B cell (primary cell): ENCODE measurements around the gene MAGEB4. TPM values are rescaled to one million over a fixed set of nuclear protein-coding genes. Genes with fewer than 3 reads are reported as not detected.

Source experiments
- ATAC-seq: fragments of 200-7000 bp; cut with Tn5 transposase; one replicate; pipeline ENCODE4 v1.10.0; 2021; ENCODE audit warnings: low read depth, mild to moderate bottlenecking, moderate number of reproducible peaks, moderate library complexity
- CTCF ChIA-PET: fragments of 350-600 bp; sonication (Branson Sonifier 250); formaldehyde crosslinking; loops from one replicate; lab custom pipeline; 2021; ENCODE audit warnings: antibody characterized with exemption, inconsistent platforms; lab: Charles Lee
- POLR2A ChIA-PET: fragments of 350-600 bp; sonication (Branson Sonifier 250); formaldehyde crosslinking; loops from one replicate; lab custom pipeline; 2021; ENCODE audit warnings: antibody characterized with exemption; lab: Charles Lee
- DNase-seq: peaks from one replicate; pipeline ENCODE4 v3.0.0; 2013
- H2AFZ ChIP-seq: 2 replicates; pipeline ENCODE4 v1.6.1; 2012; ENCODE audit warnings: mild to moderate bottlenecking, low read depth, low read length; ENCODE audit not compliant: insufficient read depth, poor library complexity, severe bottlenecking
- H3K27ac ChIP-seq, 2 donors: 1 replicate in 1 of 2; 2 replicates in 1 of 2; pipeline ENCODE4 v1.5.1; 2012 to 2013; ENCODE audit warnings: low read length in 2 of 2, mild to moderate bottlenecking in 2 of 2, moderate library complexity in 1 of 2
- H3K27me3 ChIP-seq, 4 experiments: fragments of 200-600 bp in 1 of 4; sonication (generic) in 1 of 4; replicated peaks in 1 of 4; 1 replicate in 2 of 4; 2 replicates in 2 of 4; pipeline versions ENCODE4 v1.6.1 to v1.7.0; 2013 to 2016; ENCODE audit warnings: low read length in 3 of 4, mild to moderate bottlenecking in 2 of 4, mixed read lengths in 1 of 4, moderate library complexity in 1 of 4; ENCODE audit not compliant: insufficient read depth in 4 of 4, control insufficient read depth in 3 of 4; ENCODE audit errors: control extremely low read depth in 1 of 4
- H3K36me3 ChIP-seq, 2 experiments: replicated peaks in 1 of 2; 1 replicate in 1 of 2; 2 replicates in 1 of 2; pipeline versions ENCODE4 v1.6.1 to v1.7.1; 2013; ENCODE audit warnings: low read length in 1 of 2; ENCODE audit not compliant: insufficient read depth in 2 of 2, control insufficient read depth in 1 of 2; ENCODE audit errors: control extremely low read depth in 1 of 2, extremely low read depth in 1 of 2
- H3K4me1 ChIP-seq, 2 donors: fragments of 200-600 bp in 1 of 2; sonication (generic) in 1 of 2; 1 replicate in 1 of 2; 2 replicates in 1 of 2; pipeline versions ENCODE4 v1.5.1 to v1.6.1; 2013 to 2017; ENCODE audit warnings: low read length in 2 of 2; ENCODE audit not compliant: control insufficient read depth in 2 of 2, insufficient read depth in 2 of 2
- H3K4me2 ChIP-seq: replicated peaks from 2 replicates; pipeline ENCODE3; 2012; ENCODE audit warnings: mild to moderate bottlenecking, low read depth, low read length; ENCODE audit not compliant: poor library complexity, severe bottlenecking
- H3K4me3 ChIP-seq, 5 experiments: fragments of 200-600 bp in 1 of 5; sonication (generic) in 1 of 5; 1 replicate in 3 of 5; 2 replicates in 2 of 5; pipeline versions ENCODE4 v1.5.1 to v1.7.0; 2011 to 2016; ENCODE audit warnings: low read length in 4 of 5, mild to moderate bottlenecking in 4 of 5, low read depth in 2 of 5, control low read depth in 1 of 5, moderate library complexity in 1 of 5; ENCODE audit not compliant: insufficient read depth in 1 of 5; ENCODE audit errors: control extremely low read depth in 1 of 5, extremely low read depth in 1 of 5
- H3K79me2 ChIP-seq: fragments of 200-600 bp; sonication (generic); one replicate; pipeline ENCODE4 v1.6.0; 2016; ENCODE audit warnings: low read length; ENCODE audit not compliant: control insufficient read depth, insufficient read depth
- H3K9ac ChIP-seq: fragments of 200-600 bp; sonication (generic); 2 replicates; pipeline ENCODE4 v1.6.1; 2017; ENCODE audit warnings: mild to moderate bottlenecking, low read length, moderate library complexity
- H3K9me3 ChIP-seq, 3 donors: one replicate each; pipeline versions ENCODE4 v1.6.1 to v1.7.1; 2013; ENCODE audit warnings: low read length in 2 of 3; ENCODE audit not compliant: control insufficient read depth in 2 of 3, insufficient read depth in 1 of 3; ENCODE audit errors: control extremely low read depth in 1 of 3
- H4K20me1 ChIP-seq: 2 replicates; pipeline ENCODE4 v1.6.0; 2012; ENCODE audit warnings: mild to moderate bottlenecking, low read length; ENCODE audit not compliant: insufficient read depth, control insufficient read depth, poor library complexity, severe bottlenecking
- H3K27ac Mint-ChIP-seq: one replicate; pipeline ENCODE4 v1.8.0; 2021; ENCODE audit warnings: mixed read lengths
- H3K27me3 Mint-ChIP-seq: one replicate; pipeline ENCODE4 v1.8.0; 2021; ENCODE audit warnings: mixed read lengths
- H3K4me1 Mint-ChIP-seq: one replicate; pipeline ENCODE4 v1.8.0; 2021; ENCODE audit warnings: mixed read lengths
- H3K4me3 Mint-ChIP-seq: one replicate; pipeline ENCODE4 v1.8.0; 2021; ENCODE audit warnings: mixed read lengths
- H3K9me3 Mint-ChIP-seq: one replicate; pipeline ENCODE4 v1.8.0; 2022; ENCODE audit warnings: mixed read lengths; ENCODE audit not compliant: insufficient read depth
- CTCF ChIP-seq: fragments of 200-600 bp; IDR thresholded peaks from one replicate; pipeline ENCODE4 v1.8.0; 2022; ENCODE audit warnings: antibody characterized with exemption, mild to moderate bottlenecking
- EZH2 ChIP-seq: IDR thresholded peaks from 2 replicates; pipeline ENCODE4 v1.6.1; 2012; ENCODE audit warnings: borderline replicate concordance, low read depth, mild to moderate bottlenecking, moderate library complexity, low read length; ENCODE audit not compliant: insufficient read depth, poor library complexity, severe bottlenecking
- WGBS: methylation state at CpG from one replicate; pipeline ENCODE4 v1.1.5; 2013; ENCODE audit warnings: missing lambda C conversion rate; ENCODE audit not compliant: insufficient coverage; 5-methylcytosine and 5-hydroxymethylcytosine counted together
- intact Hi-C: fragments of 100-400 bp; cut with micrococcal nuclease; formaldehyde crosslinking; loops from one replicate; pipeline ENCODE4 v1.10.0; 2022
- polyA plus RNA-seq: library from polyadenylated mRNA; depleted of rRNA; stranded (reverse); fragments of >200 nt; gene quantifications from 2 replicates; pipeline ENCODE4 v1.2.3, GENCODE V29; 2012
- total RNA-seq, 2 donors: library from RNA; stranded (reverse); fragments of 120-200 nt in 1 of 2; gene quantifications; 1 replicate in 1 of 2; 2 replicates in 1 of 2; pipeline versions ENCODE4 v1.2.3 to v1.2.4, GENCODE V29; 2013 to 2022

Gene MAGEB4
- total and polyA plus RNA-seq, 2 donors (not counting 1 experiment from before 2014, with no cell fraction given), result not detected

GRCh38 chrX:30230395-30230794 is 11.4 kb upstream of the MAGEB4 start, which contains the start of gene MAGEB3:
Gene MAGEB3 (plus strand): TSS chrX:30230657. CDS start chrX:30235925, 5,268 bp downstream.
- Mint-ChIP-seq H3K4me3 (no peak within 1 kb of the TSS), H3K27me3 (no peaks in the 10 kb centered on the region), H3K9me3 (no peaks in the 10 kb centered on the region), H3K4me1 (no peaks in the 10 kb centered on the region), H3K27ac (no peak within 1 kb of the TSS)
- intact Hi-C loops, result no loop called here
- no peak within 1 kb of the TSS for H2AFZ ChIP-seq
- TF ChIP-seq CTCF, result no peak
- no peak for TF ChIP-seq EZH2
- H3K4me1 ChIP-seq, result no peaks in the 10 kb centered on the region
- no peaks in the 10 kb centered on the region for H3K9me3 ChIP-seq
- no peak for ATAC-seq
- no peaks in the 10 kb centered on the region for H3K27me3 ChIP-seq
- H3K4me2 ChIP-seq, result no peak within 1 kb of the TSS
- POLR2A ChIA-PET, result no interaction called here
- no peaks in the 10 kb centered on the region for H3K79me2 ChIP-seq
- no peaks in the 10 kb centered on the region for H3K36me3 ChIP-seq
- H3K27ac ChIP-seq, result no peak within 1 kb of the TSS
- no CpG with 5 or more reads among the region's 4 CpGs for WGBS
- H3K9ac ChIP-seq, result no peak within 1 kb of the TSS
- H3K4me3 ChIP-seq, result no peak within 1 kb of the TSS
- no peaks in the 10 kb centered on the region for H4K20me1 ChIP-seq
- CTCF ChIA-PET, result no interaction called here
- DNase-seq, result no peak

GRCh38 chrX:30246769-30247489 is 5.1 kb downstream of the MAGEB4 start, which contains the start of gene MAGEB1:
Gene MAGEB1 (plus strand): TSS chrX:30247146. CDS start chrX:30250494, 3,348 bp downstream.
- CTCF ChIA-PET, result no interaction called here
- Histone ChIP-seq H3K9me3 (no peaks in the 10 kb centered on the region), H3K27ac (no peak within 1 kb of the TSS), H3K4me1 (no peaks in the 10 kb centered on the region), H3K27me3 (no peaks in the 10 kb centered on the region), H2AFZ (no peak within 1 kb of the TSS), H3K36me3 (no peaks in the 10 kb centered on the region), H3K9ac (no peak within 1 kb of the TSS), H4K20me1 (no peaks in the 10 kb centered on the region), H3K79me2 (no peaks in the 10 kb centered on the region), H3K4me3 (no peak within 1 kb of the TSS), H3K4me2 (no peak within 1 kb of the TSS)
- H3K9me3 Mint-ChIP-seq, result no peaks in the 10 kb centered on the region
- no peak within 1 kb of the TSS for H3K4me3 Mint-ChIP-seq
- 96% methylated on average over 18 of the region's 38 CpGs for WGBS
- POLR2A ChIA-PET, result no interaction called here
- H3K27me3 Mint-ChIP-seq, result no peaks in the 10 kb centered on the region
- DNase-seq, result no peak
- no peak for TF ChIP-seq EZH2
- TF ChIP-seq CTCF, result no peak
- H3K27ac Mint-ChIP-seq, result no peak within 1 kb of the TSS
- no peaks in the 10 kb centered on the region for H3K4me1 Mint-ChIP-seq
- ATAC-seq, result no peak
- intact Hi-C loops, result no loop called here
